Endothelial cell of umbilical vein (primary cell): ENCODE data around the gene PRMT7. TPM values are rescaled to one million over a fixed set of nuclear protein-coding genes. Genes with fewer than 3 reads are reported as not detected.

ENCODE experiments used
- BruUV-seq: library from RNA; stranded (reverse); fragments of 400-500 nt; replicated peaks from 2 replicates; lab custom pipeline; 2021; lab: Mats Ljungman, UMichigan
- CTCF ChIA-PET: fragments of 300-600, 350-600 bp; sonication (Branson Sonifier 250); formaldehyde crosslinking; loops from one replicate; lab custom pipeline; 2021; ENCODE audit warnings: antibody characterized with exemption, inconsistent platforms; lab: Charles Lee
- POLR2A ChIA-PET: fragments of 300-600, 350-600 bp; sonication (Branson Sonifier 250); formaldehyde crosslinking; loops from one replicate; lab custom pipeline; 2021; ENCODE audit warnings: antibody characterized with exemption, inconsistent platforms; lab: Charles Lee
- DNase-seq: peaks from one replicate; pipeline ENCODE4 v3.0.0-alpha.2; 2011; ENCODE audit warnings: low read depth, low spot score
- FAIRE-seq: peaks from 2 replicates; lab custom pipeline; 2011; peaks lifted over from hg19 to GRCh38; lab: Jason Lieb, UNC
- H2AFZ ChIP-seq: 2 replicates; pipeline ENCODE4 v1.6.0; 2012; ENCODE audit warnings: low read depth, low read length, control low read depth, inconsistent platforms
- H3K27ac ChIP-seq: 2 replicates; pipeline ENCODE4 v1.5.1; 2011; ENCODE audit warnings: low read depth, mild to moderate bottlenecking, control low read depth, low read length, moderate library complexity; ENCODE audit not compliant: insufficient read depth
- H3K27me3 ChIP-seq, 2 experiments: 2 replicates each; pipeline versions ENCODE4 v1.6.0 to v1.6.1; 2011; ENCODE audit warnings: low read length in 2 of 2, mixed read lengths in 1 of 2; ENCODE audit not compliant: control insufficient read depth in 2 of 2, insufficient read depth in 2 of 2
- H3K36me3 ChIP-seq, 2 experiments: 2 replicates in 1 of 2; 3 replicates in 1 of 2; pipeline ENCODE4 v1.5.1; 2011; ENCODE audit warnings: low read length in 2 of 2, mild to moderate bottlenecking in 1 of 2, moderate library complexity in 1 of 2; ENCODE audit not compliant: control insufficient read depth in 2 of 2, insufficient read depth in 2 of 2; ENCODE audit errors: extremely low read depth in 1 of 2
- H3K4me1 ChIP-seq: 3 replicates; pipeline ENCODE4 v1.5.1; 2011; ENCODE audit warnings: mild to moderate bottlenecking, low read length; ENCODE audit not compliant: control insufficient read depth, insufficient read depth; ENCODE audit errors: extremely low read depth
- H3K4me2 ChIP-seq: 2 replicates; pipeline ENCODE4 v1.6.1; 2011; ENCODE audit warnings: low read length, control low read depth, mixed read lengths; ENCODE audit not compliant: insufficient read depth
- H3K4me3 ChIP-seq, 3 experiments: fragments of 200-600 bp in 1 of 3; sonication (generic), shearing (Covaris generic) in 1 of 3; replicated peaks in 1 of 3; 2 replicates each; pipeline ENCODE4 v1.5.1; 2011 to 2016; ENCODE audit warnings: control low read depth in 3 of 3, low read length in 3 of 3, mild to moderate bottlenecking in 2 of 3, inconsistent platforms in 1 of 3, low read depth in 1 of 3, moderate library complexity in 1 of 3; ENCODE audit not compliant: insufficient read depth in 1 of 3
- H3K79me2 ChIP-seq: 2 replicates; pipeline ENCODE4 v1.6.0; 2012; ENCODE audit warnings: low read length, inconsistent platforms; ENCODE audit not compliant: control insufficient read depth, insufficient read depth
- H3K9ac ChIP-seq: replicated peaks from 2 replicates; pipeline ENCODE3; 2011; ENCODE audit warnings: low read length, control low read depth; ENCODE audit not compliant: insufficient read depth; ENCODE audit errors: extremely low read depth
- H3K9me1 ChIP-seq: replicated peaks from 3 replicates; pipeline ENCODE4 v1.6.0; 2011; ENCODE audit warnings: mild to moderate bottlenecking, low read length; ENCODE audit not compliant: control insufficient read depth, insufficient read depth; ENCODE audit errors: extremely low read depth
- H3K9me3 ChIP-seq: replicated peaks from 2 replicates; pipeline ENCODE4 v1.5.1; 2012; ENCODE audit warnings: low read length, inconsistent platforms; ENCODE audit not compliant: control insufficient read depth, insufficient read depth
- H4K20me1 ChIP-seq: replicated peaks from 2 replicates; pipeline ENCODE3; 2011; ENCODE audit warnings: mild to moderate bottlenecking, low read length; ENCODE audit not compliant: control insufficient read depth, insufficient read depth; ENCODE audit errors: extremely low read depth
- EZH2 ChIP-seq: IDR thresholded peaks from 2 replicates; pipeline ENCODE4 v1.6.1; 2012; ENCODE audit warnings: borderline replicate concordance, low read depth, mild to moderate bottlenecking, moderate library complexity, low read length, inconsistent platforms; ENCODE audit not compliant: severe bottlenecking
- FOS ChIP-seq: IDR thresholded peaks from 2 replicates; pipeline ENCODE4 v1.6.1; 2011; ENCODE audit warnings: mild to moderate bottlenecking, low read length, moderate library complexity, borderline replicate concordance; ENCODE audit not compliant: insufficient read depth
- GATA2 ChIP-seq: IDR thresholded peaks from 2 replicates; pipeline ENCODE4 v1.7.0; 2011; ENCODE audit warnings: low read depth, mild to moderate bottlenecking, moderate library complexity, mixed read lengths, low read length; ENCODE audit not compliant: insufficient read length, insufficient read depth
- JUN ChIP-seq: IDR thresholded peaks from 2 replicates; pipeline ENCODE4 v1.6.1; 2011; ENCODE audit warnings: borderline replicate concordance, low read depth; ENCODE audit not compliant: insufficient read length, insufficient read depth
- MAX ChIP-seq: IDR thresholded peaks from 2 replicates; pipeline ENCODE4 v1.6.1; 2011; ENCODE audit not compliant: insufficient read depth, insufficient read length
- MYC ChIP-seq: IDR thresholded peaks from one replicate; pipeline ENCODE4 v1.6.1; 2011; ENCODE audit warnings: mild to moderate bottlenecking, low read depth, low read length
- POLR2A ChIP-seq: IDR thresholded peaks from 2 replicates; pipeline ENCODE4 v1.6.1; 2012; ENCODE audit warnings: low read depth, mild to moderate bottlenecking, control low read depth, low read length
- POLR2AphosphoS5 ChIP-seq: IDR thresholded peaks from 2 replicates; pipeline ENCODE4 v1.6.1; 2012; ENCODE audit warnings: low read depth, mild to moderate bottlenecking, control low read depth, low read length, moderate library complexity; ENCODE audit not compliant: insufficient read depth
- dilution Hi-C: fragments of 300-500 bp; cut with MboI; formaldehyde crosslinking; loops from one replicate; pipeline ENCODE4 v1.15.0; 2019; ENCODE audit warnings: low sequenced_read_pairs; ENCODE audit not compliant: extremely low pct_ligation_motif_present
- intact Hi-C: fragments of 100-400 bp; cut with micrococcal nuclease; formaldehyde crosslinking; loops from one replicate; pipeline ENCODE4 v1.10.0; 2022
- polyA plus RNA-seq, 4 experiments: library from polyadenylated mRNA; depleted of rRNA in 3 of 4; stranded (reverse) in 3 of 4; unstranded in 1 of 4; fragments of >200 nt; gene quantifications; 2 replicates each; pipeline versions ENCODE4 v1.2.1 to v1.2.3, GENCODE V29; 2011 to 2012; ENCODE audit warnings: missing spikeins in 1 of 4
- total RNA-seq: library from RNA; stranded (reverse); gene quantifications from 2 replicates; pipeline ENCODE4 v1.2.3, GENCODE V29; 2021
- TF ChIP-seq, protein P1 (sequence below), 2 donors: IDR thresholded peaks; 1 replicate in 1 of 2; 2 replicates in 1 of 2; pipeline ENCODE4 v1.5.1; 2011; ENCODE audit warnings: low read length in 2 of 2, mild to moderate bottlenecking in 2 of 2, moderate library complexity in 2 of 2, control low read depth in 1 of 2, inconsistent platforms in 1 of 2, low read depth in 1 of 2; ENCODE audit not compliant: insufficient read depth in 1 of 2; ENCODE audit errors: extremely low read depth in 1 of 2

Gene PRMT7
- total and polyA plus RNA-seq, 2 donors (not counting 3 experiments of a cell fraction or from before 2014, with no cell fraction given): 43.4 to 57.9 TPM

DNA sequence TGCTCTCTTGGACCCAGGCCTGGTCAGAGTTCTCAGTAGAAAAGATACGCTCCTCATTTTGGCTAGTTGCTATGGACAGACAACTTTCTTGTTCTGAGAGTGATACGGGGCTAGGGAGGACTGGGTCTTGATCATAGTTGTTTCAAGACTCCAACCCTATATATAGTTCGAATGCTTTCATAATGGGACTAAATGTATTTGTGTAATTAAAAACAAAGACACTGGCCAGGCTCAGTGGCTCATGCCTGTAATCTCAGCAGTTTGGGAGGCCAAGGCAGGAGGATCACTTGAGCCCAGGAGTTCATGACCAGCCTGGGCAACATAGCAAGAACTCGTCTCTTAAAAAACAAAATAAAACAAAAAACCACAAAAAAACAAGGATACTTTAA, 28.8 kb upstream of the PRMT7 start:
- Histone ChIP-seq H3K27ac (no peak overlapping the region), H3K9ac (no peak overlapping the region), H2AFZ (no peak overlapping the region), H3K79me2 (peaks cover 49% of the 10 kb centered on the region), H3K36me3 (peaks cover 4% of the 10 kb centered on the region in 2 experiments), H3K4me2 (no peak overlapping the region), H3K4me3 (no peak overlapping the region), H3K4me1 (peaks cover 27% of the 10 kb centered on the region), H3K9me3 (no peaks in the 10 kb centered on the region), H4K20me1 (no peaks in the 10 kb centered on the region), H3K9me1 (no peaks in the 10 kb centered on the region), H3K27me3 (no peaks in the 10 kb centered on the region)
- dilution Hi-C loops (no loop called here), intact Hi-C loops (no loop called here)
- BruUV-seq: no TSS peak
- ChIA-PET CTCF (no interaction called here), POLR2A (no interaction called here)
- no peak for TF ChIP-seq MYC
- TF ChIP-seq, protein P1, sequence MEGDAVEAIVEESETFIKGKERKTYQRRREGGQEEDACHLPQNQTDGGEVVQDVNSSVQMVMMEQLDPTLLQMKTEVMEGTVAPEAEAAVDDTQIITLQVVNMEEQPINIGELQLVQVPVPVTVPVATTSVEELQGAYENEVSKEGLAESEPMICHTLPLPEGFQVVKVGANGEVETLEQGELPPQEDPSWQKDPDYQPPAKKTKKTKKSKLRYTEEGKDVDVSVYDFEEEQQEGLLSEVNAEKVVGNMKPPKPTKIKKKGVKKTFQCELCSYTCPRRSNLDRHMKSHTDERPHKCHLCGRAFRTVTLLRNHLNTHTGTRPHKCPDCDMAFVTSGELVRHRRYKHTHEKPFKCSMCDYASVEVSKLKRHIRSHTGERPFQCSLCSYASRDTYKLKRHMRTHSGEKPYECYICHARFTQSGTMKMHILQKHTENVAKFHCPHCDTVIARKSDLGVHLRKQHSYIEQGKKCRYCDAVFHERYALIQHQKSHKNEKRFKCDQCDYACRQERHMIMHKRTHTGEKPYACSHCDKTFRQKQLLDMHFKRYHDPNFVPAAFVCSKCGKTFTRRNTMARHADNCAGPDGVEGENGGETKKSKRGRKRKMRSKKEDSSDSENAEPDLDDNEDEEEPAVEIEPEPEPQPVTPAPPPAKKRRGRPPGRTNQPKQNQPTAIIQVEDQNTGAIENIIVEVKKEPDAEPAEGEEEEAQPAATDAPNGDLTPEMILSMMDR (IDR thresholded peaks at IDR 0.05; ENCODE audit: extremely low read depth in 1 of 2, insufficient read depth in 1 of 2, low read depth in 1 of 2, low read length in 2 of 2): no peak
- TF ChIP-seq FOS: no peak
- no peak for TF ChIP-seq JUN
- TF ChIP-seq GATA2: no peak
- no peak for TF ChIP-seq EZH2
- TF ChIP-seq POLR2AphosphoS5: no peak
- TF ChIP-seq MAX: no peak
- TF ChIP-seq POLR2A: no peak
- DNase-seq (no peak), FAIRE-seq (no peak)
